ENCODE measurements around the gene TRIM41.
A peak's percentile ranks its signal among the peaks of the same experiment; 100 is the strongest.

Gene TRIM41

DNA sequence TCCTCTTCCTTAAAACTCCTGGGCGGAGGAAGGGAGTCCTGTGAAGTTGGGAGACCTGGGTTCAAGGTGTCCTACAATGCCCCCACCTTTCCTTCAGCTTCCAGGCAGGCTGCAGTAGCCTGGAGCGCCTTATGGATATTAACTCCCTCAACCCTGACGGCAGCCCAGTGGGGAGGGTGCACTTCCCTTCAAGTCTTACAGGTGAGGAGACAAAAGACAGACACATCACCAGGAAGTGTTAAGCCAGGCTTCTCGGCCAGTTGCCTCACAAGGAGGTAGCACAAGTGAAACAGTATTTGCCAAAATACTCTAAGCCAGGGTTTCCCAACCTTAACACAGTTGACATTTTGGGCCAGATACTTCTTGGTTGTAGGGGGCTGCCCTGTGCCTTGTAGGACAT lies 22.3 kb upstream of the TRIM41 start:
- TF ChIP-seq, protein P1, sequence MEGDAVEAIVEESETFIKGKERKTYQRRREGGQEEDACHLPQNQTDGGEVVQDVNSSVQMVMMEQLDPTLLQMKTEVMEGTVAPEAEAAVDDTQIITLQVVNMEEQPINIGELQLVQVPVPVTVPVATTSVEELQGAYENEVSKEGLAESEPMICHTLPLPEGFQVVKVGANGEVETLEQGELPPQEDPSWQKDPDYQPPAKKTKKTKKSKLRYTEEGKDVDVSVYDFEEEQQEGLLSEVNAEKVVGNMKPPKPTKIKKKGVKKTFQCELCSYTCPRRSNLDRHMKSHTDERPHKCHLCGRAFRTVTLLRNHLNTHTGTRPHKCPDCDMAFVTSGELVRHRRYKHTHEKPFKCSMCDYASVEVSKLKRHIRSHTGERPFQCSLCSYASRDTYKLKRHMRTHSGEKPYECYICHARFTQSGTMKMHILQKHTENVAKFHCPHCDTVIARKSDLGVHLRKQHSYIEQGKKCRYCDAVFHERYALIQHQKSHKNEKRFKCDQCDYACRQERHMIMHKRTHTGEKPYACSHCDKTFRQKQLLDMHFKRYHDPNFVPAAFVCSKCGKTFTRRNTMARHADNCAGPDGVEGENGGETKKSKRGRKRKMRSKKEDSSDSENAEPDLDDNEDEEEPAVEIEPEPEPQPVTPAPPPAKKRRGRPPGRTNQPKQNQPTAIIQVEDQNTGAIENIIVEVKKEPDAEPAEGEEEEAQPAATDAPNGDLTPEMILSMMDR (IDR thresholded peaks at IDR 0.05) = no peak
- no peak for TF ChIP-seq ZFX (IDR thresholded peaks at IDR 0.05; ENCODE audit: borderline replicate concordance)
- no peak overlapping the region for H3K27ac ChIP-seq

DNA sequence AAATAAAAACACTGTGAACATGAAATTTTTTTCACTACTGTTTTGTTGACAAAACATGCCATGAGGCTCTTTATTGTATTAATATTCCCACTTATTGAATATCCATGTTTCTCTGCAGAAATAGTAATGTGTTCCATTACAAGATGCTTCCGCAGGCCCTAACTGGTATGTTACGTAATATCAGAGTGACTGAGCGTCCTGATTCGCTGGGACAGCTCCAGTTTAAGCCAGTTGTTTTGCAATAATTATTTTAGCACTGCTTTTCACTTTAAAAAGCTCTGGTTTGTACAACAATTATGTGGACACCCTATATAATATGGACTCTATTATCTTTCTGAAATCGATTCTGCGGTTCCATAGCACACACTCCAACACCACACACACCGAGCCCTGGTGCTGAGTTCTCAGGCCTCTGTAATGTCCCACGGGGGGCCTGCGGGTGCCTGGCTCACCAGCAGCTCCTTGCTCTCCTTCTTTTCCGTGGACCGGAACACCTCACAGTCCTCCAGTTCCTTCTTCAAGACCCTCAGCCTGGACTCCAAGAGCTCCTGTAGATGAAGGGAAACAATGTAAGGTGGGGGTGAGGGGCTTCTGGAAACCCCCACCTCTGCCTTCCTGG lies 19.9 kb upstream of the TRIM41 start:
- H3K27ac ChIP-seq = no peak overlapping the region
- no peak for TF ChIP-seq ZFX (IDR thresholded peaks at IDR 0.05; ENCODE audit: borderline replicate concordance)
- TF ChIP-seq, protein P1 (IDR thresholded peaks at IDR 0.05) = no peak

DNA sequence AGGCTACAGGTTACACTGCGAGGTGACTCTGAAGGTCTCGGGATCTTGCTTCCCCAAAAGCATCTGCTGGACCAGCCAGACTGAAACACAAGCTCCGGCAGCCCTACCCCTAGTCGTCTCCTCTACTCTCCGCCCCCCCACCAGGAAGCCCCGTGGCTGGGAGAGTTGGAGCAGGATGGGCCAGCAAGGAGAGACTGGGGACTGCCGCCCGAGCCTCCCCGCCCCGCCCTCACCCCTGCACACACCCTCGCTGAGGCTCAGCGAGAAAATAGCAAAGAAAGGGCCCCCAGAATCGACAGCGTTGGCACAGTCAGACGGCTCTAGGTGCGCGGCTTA lies 19.3 kb upstream of the TRIM41 start:
- H3K27ac ChIP-seq = no peak overlapping the region
- TF ChIP-seq, protein P1 (IDR thresholded peaks at IDR 0.05) = no peak
- no peak for TF ChIP-seq ZFX (IDR thresholded peaks at IDR 0.05; ENCODE audit: borderline replicate concordance)

- TF ChIP-seq, protein P1 (IDR thresholded peaks at IDR 0.05) = no peak
- no peak for TF ChIP-seq ZFX (IDR thresholded peaks at IDR 0.05; ENCODE audit: borderline replicate concordance)
Measured at GRCh38 chr5:181204113-181204825, 18.8 kb upstream of the TRIM41 start.

GRCh38 chr5:181204826-181205760 lies 18.0 kb upstream of the TRIM41 start, which contains the start of gene TRIM7:
TSS of gene TRIM7 (minus strand) at chr5:181205196. CDS start at chr5:181205110, 86 bp downstream.
- H3K27ac ChIP-seq = peak within 1 kb of the TSS; percentile 95

More at GRCh38 chr5:181204113-181204825, 18.8 kb upstream of the TRIM41 start:
- peak overlapping the region; percentile 95 for H3K27ac ChIP-seq

GRCh38 chr5:181205761-181206649 lies 17.1 kb upstream of the TRIM41 start:
- peak overlapping the region; percentile 95 for H3K27ac ChIP-seq
- TF ChIP-seq ZFX (IDR thresholded peaks at IDR 0.05; ENCODE audit: borderline replicate concordance) = no peak
- TF ChIP-seq, protein P1 (IDR thresholded peaks at IDR 0.05) = no peak

More at GRCh38 chr5:181204826-181205760, 18.0 kb upstream of the TRIM41 start, which contains the start of gene TRIM7:
- TF ChIP-seq ZFX (IDR thresholded peaks at IDR 0.05; ENCODE audit: borderline replicate concordance) = no peak
- TF ChIP-seq, protein P1 (IDR thresholded peaks at IDR 0.05) = no peak
